K562 (cell line): ENCODE results near the gene ARHGAP18. TPM values are rescaled to one million over a fixed set of nuclear protein-coding genes. Genes with fewer than 3 reads are reported as not detected.

Source experiments
- ELF1 ChIP-seq: fragments of 200-800 bp; sonication (Bioruptor generic); IDR thresholded peaks from 2 replicates; pipeline ENCODE4 v1.6.1; 2016; ENCODE audit warnings: missing genetic modification characterization, missing compliant biosample characterization
- KDM4B ChIP-seq, 2 experiments: fragments of 450-650 bp in 1 of 2; sonication (generic) in 1 of 2; IDR thresholded peaks; 2 replicates each; pipeline ENCODE4 v1.6.1; 2016 to 2017; ENCODE audit warnings: borderline replicate concordance in 2 of 2, antibody characterized with exemption in 1 of 2, low read depth in 1 of 2, mild to moderate bottlenecking in 1 of 2
- NONO ChIP-seq, 2 experiments: fragments of 200-400 bp in 1 of 2; fragments of 450-650 bp in 1 of 2; formaldehyde crosslinking in 1 of 2; IDR thresholded peaks; 2 replicates each; pipeline ENCODE4 v1.6.1; 2017; ENCODE audit warnings: low read depth in 2 of 2, mild to moderate bottlenecking in 2 of 2, moderate library complexity in 2 of 2, low read length in 1 of 2
- PCBP1 ChIP-seq: fragments of 200-400 bp; formaldehyde crosslinking; IDR thresholded peaks from 2 replicates; pipeline ENCODE4 v1.6.1; 2018; ENCODE audit warnings: mild to moderate bottlenecking, low read depth, low read length; ENCODE audit not compliant: poor library complexity, severe bottlenecking
- TFAM ChIP-seq: fragments of 250-450 bp; sonication (Bioruptor Pico); conservative IDR thresholded peaks from 2 replicates; pipeline ENCODE4 v1.5.0; 2021; ENCODE audit warnings: mild to moderate bottlenecking, moderate library complexity
- YY1 ChIP-seq, 3 experiments: IDR thresholded peaks; 2 replicates each; pipeline ENCODE4 v1.6.1; 2011; ENCODE audit warnings: low read length in 2 of 3, mild to moderate bottlenecking in 2 of 3, moderate library complexity in 2 of 3, borderline replicate concordance in 1 of 3, control low read depth in 1 of 3, low read depth in 1 of 3; ENCODE audit not compliant: insufficient read depth in 3 of 3, insufficient replicate concordance in 2 of 3, control insufficient read depth in 1 of 3, insufficient read length in 1 of 3; ENCODE audit errors: extremely low read depth in 1 of 3
- ZNF699 ChIP-seq: fragments of 250-450 bp; sonication (Bioruptor Pico); IDR thresholded peaks from 2 replicates; pipeline ENCODE4 v1.8.0; 2021; ENCODE audit warnings: mild to moderate bottlenecking, moderate library complexity; ENCODE audit not compliant: insufficient replicate concordance
- polyA plus RNA-seq, 8 experiments: library from polyadenylated mRNA; depleted of rRNA in 4 of 8; stranded (reverse) in 5 of 8; unstranded in 3 of 8; fragments of >200 nt; fragmentation: Nextera tagmentation in 2 of 8; fragmentation: Illumina TruSeq in 1 of 8; extraction: Ambion mirVana in 2 of 8; extraction: Trizol in 1 of 8; gene quantifications; 2 replicates each; pipeline versions ENCODE4 v1.2.1 to v1.2.3, GENCODE V29; 2011 to 2014; ENCODE audit warnings: inconsistent platforms in 1 of 8, missing spikeins in 1 of 8
- total RNA-seq, 7 experiments: library from RNA; depleted of rRNA in 6 of 7; stranded (reverse); fragments of >200 nt in 6 of 7; fragmentation: Illumina TruSeq in 2 of 7; extraction: Trizol in 2 of 7; gene quantifications; 2 replicates each; pipeline versions ENCODE4 v1.2.1 to v1.2.3, GENCODE V29; 2011 to 2021; ENCODE audit warnings: low replicate concordance in 1 of 7
- TF ChIP-seq, protein P1 (sequence below): fragments of 450-650 bp; IDR thresholded peaks from 2 replicates; pipeline ENCODE4 v1.6.1; 2016; ENCODE audit warnings: low read depth, mild to moderate bottlenecking, moderate library complexity
- TF ChIP-seq, protein P2 (sequence below): IDR thresholded peaks from 2 replicates; pipeline ENCODE4 v1.6.1; 2011; ENCODE audit warnings: borderline replicate concordance, low read depth, mild to moderate bottlenecking, moderate library complexity, low read length; ENCODE audit not compliant: insufficient read depth, poor library complexity, severe bottlenecking
- TF ChIP-seq, protein P3 (sequence below), 2 experiments: IDR thresholded peaks; 2 replicates each; pipeline ENCODE4 v1.6.1; 2012; ENCODE audit warnings: improper control_type of control experiment in 2 of 2, low read depth in 2 of 2, low read length in 2 of 2, borderline replicate concordance in 1 of 2
- TF ChIP-seq, protein P4 (sequence below): fragments of 250-450 bp; sonication (Bioruptor Pico); IDR thresholded peaks from 2 replicates; pipeline ENCODE4 v1.5.0; 2021; ENCODE audit warnings: mild to moderate bottlenecking, borderline replicate concordance
- TF ChIP-seq, protein P5 (sequence below): fragments of 150-350 bp; IDR thresholded peaks from 2 replicates; pipeline ENCODE4 v1.6.1; 2014; ENCODE audit warnings: low read depth, mild to moderate bottlenecking, low read length, borderline replicate concordance

The ARHGAP18 gene
- total and polyA plus RNA-seq, 9 of the 15 experiments (the other 6 are each of a cell fraction or from before 2014, with no cell fraction given) = 13.3 to 29.7 (median 21.1) TPM

- TF ChIP-seq, protein P1, sequence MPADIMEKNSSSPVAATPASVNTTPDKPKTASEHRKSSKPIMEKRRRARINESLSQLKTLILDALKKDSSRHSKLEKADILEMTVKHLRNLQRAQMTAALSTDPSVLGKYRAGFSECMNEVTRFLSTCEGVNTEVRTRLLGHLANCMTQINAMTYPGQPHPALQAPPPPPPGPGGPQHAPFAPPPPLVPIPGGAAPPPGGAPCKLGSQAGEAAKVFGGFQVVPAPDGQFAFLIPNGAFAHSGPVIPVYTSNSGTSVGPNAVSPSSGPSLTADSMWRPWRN = no peak
- no peak for TF ChIP-seq ELF1 (tag)
- no peak for TF ChIP-seq NONO (IDR thresholded peaks at IDR 0.05; ENCODE audit: low read depth in 2 of 2, low read length in 1 of 2)
- no peak for TF ChIP-seq YY1 (IDR thresholded peaks at IDR 0.05; ENCODE audit: borderline replicate concordance in 1 of 3, control insufficient read depth in 1 of 3, extremely low read depth in 1 of 3, insufficient read depth in 3 of 3, insufficient read length in 1 of 3, insufficient replicate concordance in 2 of 3, low read depth in 1 of 3, low read length in 2 of 3)
- TF ChIP-seq, protein P2, sequence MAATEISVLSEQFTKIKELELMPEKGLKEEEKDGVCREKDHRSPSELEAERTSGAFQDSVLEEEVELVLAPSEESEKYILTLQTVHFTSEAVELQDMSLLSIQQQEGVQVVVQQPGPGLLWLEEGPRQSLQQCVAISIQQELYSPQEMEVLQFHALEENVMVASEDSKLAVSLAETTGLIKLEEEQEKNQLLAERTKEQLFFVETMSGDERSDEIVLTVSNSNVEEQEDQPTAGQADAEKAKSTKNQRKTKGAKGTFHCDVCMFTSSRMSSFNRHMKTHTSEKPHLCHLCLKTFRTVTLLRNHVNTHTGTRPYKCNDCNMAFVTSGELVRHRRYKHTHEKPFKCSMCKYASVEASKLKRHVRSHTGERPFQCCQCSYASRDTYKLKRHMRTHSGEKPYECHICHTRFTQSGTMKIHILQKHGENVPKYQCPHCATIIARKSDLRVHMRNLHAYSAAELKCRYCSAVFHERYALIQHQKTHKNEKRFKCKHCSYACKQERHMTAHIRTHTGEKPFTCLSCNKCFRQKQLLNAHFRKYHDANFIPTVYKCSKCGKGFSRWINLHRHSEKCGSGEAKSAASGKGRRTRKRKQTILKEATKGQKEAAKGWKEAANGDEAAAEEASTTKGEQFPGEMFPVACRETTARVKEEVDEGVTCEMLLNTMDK = no peak
- TF ChIP-seq TFAM (CRISPR knock-in tag) = no peak
- TF ChIP-seq KDM4B (IDR thresholded peaks at IDR 0.05; ENCODE audit: borderline replicate concordance in 2 of 2, low read depth in 1 of 2) = no peak
- no peak for TF ChIP-seq ZNF699
- TF ChIP-seq, protein P3, sequence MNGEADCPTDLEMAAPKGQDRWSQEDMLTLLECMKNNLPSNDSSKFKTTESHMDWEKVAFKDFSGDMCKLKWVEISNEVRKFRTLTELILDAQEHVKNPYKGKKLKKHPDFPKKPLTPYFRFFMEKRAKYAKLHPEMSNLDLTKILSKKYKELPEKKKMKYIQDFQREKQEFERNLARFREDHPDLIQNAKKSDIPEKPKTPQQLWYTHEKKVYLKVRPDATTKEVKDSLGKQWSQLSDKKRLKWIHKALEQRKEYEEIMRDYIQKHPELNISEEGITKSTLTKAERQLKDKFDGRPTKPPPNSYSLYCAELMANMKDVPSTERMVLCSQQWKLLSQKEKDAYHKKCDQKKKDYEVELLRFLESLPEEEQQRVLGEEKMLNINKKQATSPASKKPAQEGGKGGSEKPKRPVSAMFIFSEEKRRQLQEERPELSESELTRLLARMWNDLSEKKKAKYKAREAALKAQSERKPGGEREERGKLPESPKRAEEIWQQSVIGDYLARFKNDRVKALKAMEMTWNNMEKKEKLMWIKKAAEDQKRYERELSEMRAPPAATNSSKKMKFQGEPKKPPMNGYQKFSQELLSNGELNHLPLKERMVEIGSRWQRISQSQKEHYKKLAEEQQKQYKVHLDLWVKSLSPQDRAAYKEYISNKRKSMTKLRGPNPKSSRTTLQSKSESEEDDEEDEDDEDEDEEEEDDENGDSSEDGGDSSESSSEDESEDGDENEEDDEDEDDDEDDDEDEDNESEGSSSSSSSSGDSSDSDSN (IDR thresholded peaks at IDR 0.05; ENCODE audit: borderline replicate concordance in 1 of 2, low read depth in 2 of 2, low read length in 2 of 2) = no peak
- TF ChIP-seq, protein P4, sequence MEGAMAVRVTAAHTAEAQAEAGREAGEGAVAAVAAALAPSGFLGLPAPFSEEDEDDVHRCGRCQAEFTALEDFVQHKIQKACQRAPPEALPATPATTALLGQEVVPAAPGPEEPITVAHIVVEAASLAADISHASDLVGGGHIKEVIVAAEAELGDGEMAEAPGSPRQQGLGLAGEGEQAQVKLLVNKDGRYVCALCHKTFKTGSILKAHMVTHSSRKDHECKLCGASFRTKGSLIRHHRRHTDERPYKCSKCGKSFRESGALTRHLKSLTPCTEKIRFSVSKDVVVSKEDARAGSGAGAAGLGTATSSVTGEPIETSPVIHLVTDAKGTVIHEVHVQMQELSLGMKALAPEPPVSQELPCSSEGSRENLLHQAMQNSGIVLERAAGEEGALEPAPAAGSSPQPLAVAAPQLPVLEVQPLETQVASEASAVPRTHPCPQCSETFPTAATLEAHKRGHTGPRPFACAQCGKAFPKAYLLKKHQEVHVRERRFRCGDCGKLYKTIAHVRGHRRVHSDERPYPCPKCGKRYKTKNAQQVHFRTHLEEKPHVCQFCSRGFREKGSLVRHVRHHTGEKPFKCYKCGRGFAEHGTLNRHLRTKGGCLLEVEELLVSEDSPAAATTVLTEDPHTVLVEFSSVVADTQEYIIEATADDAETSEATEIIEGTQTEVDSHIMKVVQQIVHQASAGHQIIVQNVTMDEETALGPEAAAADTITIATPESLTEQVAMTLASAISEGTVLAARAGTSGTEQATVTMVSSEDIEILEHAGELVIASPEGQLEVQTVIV (CRISPR knock-in tag) = no peak
- TF ChIP-seq, protein P5, sequence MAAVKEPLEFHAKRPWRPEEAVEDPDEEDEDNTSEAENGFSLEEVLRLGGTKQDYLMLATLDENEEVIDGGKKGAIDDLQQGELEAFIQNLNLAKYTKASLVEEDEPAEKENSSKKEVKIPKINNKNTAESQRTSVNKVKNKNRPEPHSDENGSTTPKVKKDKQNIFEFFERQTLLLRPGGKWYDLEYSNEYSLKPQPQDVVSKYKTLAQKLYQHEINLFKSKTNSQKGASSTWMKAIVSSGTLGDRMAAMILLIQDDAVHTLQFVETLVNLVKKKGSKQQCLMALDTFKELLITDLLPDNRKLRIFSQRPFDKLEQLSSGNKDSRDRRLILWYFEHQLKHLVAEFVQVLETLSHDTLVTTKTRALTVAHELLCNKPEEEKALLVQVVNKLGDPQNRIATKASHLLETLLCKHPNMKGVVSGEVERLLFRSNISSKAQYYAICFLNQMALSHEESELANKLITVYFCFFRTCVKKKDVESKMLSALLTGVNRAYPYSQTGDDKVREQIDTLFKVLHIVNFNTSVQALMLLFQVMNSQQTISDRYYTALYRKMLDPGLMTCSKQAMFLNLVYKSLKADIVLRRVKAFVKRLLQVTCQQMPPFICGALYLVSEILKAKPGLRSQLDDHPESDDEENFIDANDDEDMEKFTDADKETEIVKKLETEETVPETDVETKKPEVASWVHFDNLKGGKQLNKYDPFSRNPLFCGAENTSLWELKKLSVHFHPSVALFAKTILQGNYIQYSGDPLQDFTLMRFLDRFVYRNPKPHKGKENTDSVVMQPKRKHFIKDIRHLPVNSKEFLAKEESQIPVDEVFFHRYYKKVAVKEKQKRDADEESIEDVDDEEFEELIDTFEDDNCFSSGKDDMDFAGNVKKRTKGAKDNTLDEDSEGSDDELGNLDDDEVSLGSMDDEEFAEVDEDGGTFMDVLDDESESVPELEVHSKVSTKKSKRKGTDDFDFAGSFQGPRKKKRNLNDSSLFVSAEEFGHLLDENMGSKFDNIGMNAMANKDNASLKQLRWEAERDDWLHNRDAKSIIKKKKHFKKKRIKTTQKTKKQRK = no peak
- no peak for TF ChIP-seq PCBP1
Measured at GRCh38 chr6:129672881-129673631, 36.9 kb downstream of the ARHGAP18 start (continued).
